CD4-positive, CD25-positive, alpha-beta regulatory T cell (primary cell): ENCODE data around the gene MON1B. TPM values are rescaled to one million over a fixed set of nuclear protein-coding genes. Genes with fewer than 3 reads are reported as not detected.
"Not testable (repeated sequence)": the region's sequence is repeated elsewhere in the genome, so short reads cannot be mapped to it uniquely, and the experiment has no call there.

Source experiments
- ATAC-seq, 2 donors: fragments of 150-1000 bp; cut with Tn5 transposase; one replicate each; pipeline ENCODE4 v1.10.0; 2021; ENCODE audit warnings: low read depth in 2 of 2, moderate number of reproducible peaks in 2 of 2, moderate library complexity in 1 of 2
- DNase-seq, 3 donors: peaks; one replicate each; pipeline versions ENCODE4 v3.0.0 to v3.0.0-alpha.2; 2012 to 2022; ENCODE audit warnings: mixed read lengths in 1 of 3
- H3K27ac ChIP-seq: one replicate; pipeline ENCODE4 v1.7.0; 2013; ENCODE audit warnings: mild to moderate bottlenecking, low read length; ENCODE audit not compliant: insufficient read depth, poor library complexity, severe bottlenecking
- H3K27me3 ChIP-seq: one replicate; pipeline ENCODE4 v1.7.0; 2013; ENCODE audit warnings: low read length; ENCODE audit not compliant: control insufficient read depth, insufficient read depth
- H3K36me3 ChIP-seq: one replicate; pipeline ENCODE4 v1.7.0; 2013; ENCODE audit warnings: mild to moderate bottlenecking, low read length, moderate library complexity; ENCODE audit not compliant: control insufficient read depth, insufficient read depth
- H3K4me1 ChIP-seq: 2 replicates; pipeline ENCODE4 v1.7.0; 2013; ENCODE audit warnings: mild to moderate bottlenecking, low read length; ENCODE audit not compliant: insufficient read depth, control insufficient read depth, poor library complexity, severe bottlenecking
- H3K4me3 ChIP-seq: one replicate; pipeline ENCODE4 v1.7.0; 2013; ENCODE audit warnings: low read depth, mild to moderate bottlenecking, low read length, moderate library complexity
- H3K9me3 ChIP-seq, 2 experiments: 1 replicate in 1 of 2; 2 replicates in 1 of 2; pipeline ENCODE4 v1.7.0; 2013; ENCODE audit warnings: low read length in 2 of 2, mild to moderate bottlenecking in 1 of 2, moderate library complexity in 1 of 2; ENCODE audit not compliant: control insufficient read depth in 2 of 2
- H3K27ac Mint-ChIP-seq, 3 donors: one replicate each; pipeline ENCODE4 v1.8.0; 2020 to 2022; ENCODE audit warnings: mild to moderate bottlenecking in 3 of 3, mixed read lengths in 3 of 3, moderate library complexity in 2 of 3
- H3K27me3 Mint-ChIP-seq: one replicate; pipeline ENCODE4 v1.8.0; 2022; ENCODE audit warnings: mild to moderate bottlenecking, mixed read lengths
- H3K36me3 Mint-ChIP-seq: one replicate; pipeline ENCODE4 v1.8.0; 2020; ENCODE audit warnings: mixed read lengths
- H3K4me1 Mint-ChIP-seq, 4 donors: one replicate each; pipeline ENCODE4 v1.8.0; 2020 to 2022; ENCODE audit warnings: mixed read lengths in 4 of 4, mild to moderate bottlenecking in 1 of 4
- H3K4me3 Mint-ChIP-seq, 4 donors: one replicate each; pipeline ENCODE4 v1.8.0; 2020 to 2022; ENCODE audit warnings: mild to moderate bottlenecking in 4 of 4, mixed read lengths in 4 of 4, moderate library complexity in 3 of 4
- H3K9me3 Mint-ChIP-seq, 7 donors: one replicate each; pipeline ENCODE4 v1.8.0; 2020 to 2022; ENCODE audit warnings: mixed read lengths in 7 of 7, mild to moderate bottlenecking in 3 of 7, moderate library complexity in 2 of 7
- polyA plus RNA-seq, 4 donors: library from polyadenylated mRNA; unstranded; fragments of 300-500 nt; fragmentation: Illumina TruSeq; gene quantifications; one replicate each; pipeline ENCODE4 v1.2.3, GENCODE V29; 2021
- total RNA-seq: library from RNA; stranded (reverse); gene quantifications from one replicate; pipeline ENCODE4 v1.2.3, GENCODE V29; 2022

MON1B gene
- total RNA-seq (75.8 TPM), polyA plus RNA-seq (10 to 100 TPM; 40.2 to 54.8 (median 44.6) TPM)

- ATAC-seq (peak; percentile 95 to 96), DNase-seq (peak; percentile 93 to 99 (median 98))
- H3K4me3 Mint-ChIP-seq = peak within 1 kb of the TSS; percentile 94 to 99 (median 98)
- peaks cover 28% of the 10 kb centered on the region for H3K36me3 Mint-ChIP-seq
- Histone ChIP-seq H3K27me3 (no peaks in the 10 kb centered on the region), H3K27ac (peak within 1 kb of the TSS; percentile 98), H3K4me3 (peak within 1 kb of the TSS; percentile 98), H3K9me3 (no peaks in the 10 kb centered on the region), H3K36me3 (peaks cover 19% of the 10 kb centered on the region), H3K4me1 (peaks cover 32% of the 10 kb centered on the region)
- H3K27me3 Mint-ChIP-seq = peaks cover 17% of the 10 kb centered on the region
- peak within 1 kb of the TSS; percentile 99 to 100 (median 99) for H3K27ac Mint-ChIP-seq
- H3K4me1 Mint-ChIP-seq = peaks cover 14 to 53% (median 41%) of the 10 kb centered on the region in 4 donors
- H3K9me3 Mint-ChIP-seq = no peaks in the 10 kb centered on the region
Measured at GRCh38 chr16:77190478-77191258, at the start of gene MON1B. MON1B (plus strand) TSS chr16:77191190; CDS start chr16:77191486, 296 bp downstream.

- Histone ChIP-seq H3K9me3 (no peaks in the 10 kb centered on the region), H3K4me3 (no peak overlapping the region), H3K36me3 (no peaks in the 10 kb centered on the region), H3K27ac (no peak overlapping the region), H3K27me3 (no peaks in the 10 kb centered on the region), H3K4me1 (no peaks in the 10 kb centered on the region)
- H3K27me3 Mint-ChIP-seq = peaks cover 11% of the 10 kb centered on the region
- H3K4me1 Mint-ChIP-seq = no peaks in the 10 kb centered on the region
- no peak for ATAC-seq
- no peaks in the 10 kb centered on the region for H3K36me3 Mint-ChIP-seq
- DNase-seq = no peak
- H3K27ac Mint-ChIP-seq = no peak overlapping the region
- H3K4me3 Mint-ChIP-seq = no peak overlapping the region
- H3K9me3 Mint-ChIP-seq = peaks cover 0 to 12% (median 4%) of the 10 kb centered on the region in 7 donors
Measured at GRCh38 chr16:77143364-77143763, 47.6 kb upstream of the MON1B start.

DNA sequence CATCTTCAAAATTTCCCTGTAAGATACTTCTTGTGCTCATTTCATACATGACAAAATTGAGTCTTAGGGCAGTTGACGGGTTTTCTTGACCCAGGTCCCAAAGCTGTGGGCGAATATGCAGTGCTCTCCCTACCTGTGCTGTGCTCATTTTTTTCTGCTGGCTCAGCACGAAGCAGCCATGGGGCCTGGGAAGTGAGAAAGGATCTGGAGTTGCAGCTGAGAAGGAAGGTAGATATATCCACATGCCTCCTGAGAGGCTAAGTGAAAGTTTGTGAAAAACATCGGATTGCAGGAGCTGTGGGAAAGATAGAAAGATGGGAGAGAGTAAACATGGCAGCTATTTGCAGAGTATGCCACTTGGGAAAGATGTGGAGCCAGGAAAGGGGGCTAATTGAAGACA lies 42.9 kb upstream of the MON1B start:
- Histone ChIP-seq H3K4me1 (no peaks in the 10 kb centered on the region), H3K36me3 (no peaks in the 10 kb centered on the region), H3K27me3 (no peaks in the 10 kb centered on the region), H3K4me3 (no peak overlapping the region), H3K27ac (no peak overlapping the region), H3K9me3 (no peaks in the 10 kb centered on the region)
- Mint-ChIP-seq H3K4me1 (no peaks in the 10 kb centered on the region), H3K27ac (no peak overlapping the region), H3K9me3 (peaks cover 0 to 12% (median 4%) of the 10 kb centered on the region in 7 donors), H3K36me3 (no peaks in the 10 kb centered on the region), H3K27me3 (peaks cover 5% of the 10 kb centered on the region), H3K4me3 (no peak overlapping the region)
- no peak for ATAC-seq
- no peak for DNase-seq

- peaks cover 2% of the 10 kb centered on the region for H3K27me3 ChIP-seq
- DNase-seq (no peak), ATAC-seq (no peak)
- H3K9me3 ChIP-seq = no peaks in the 10 kb centered on the region
- H3K9me3 Mint-ChIP-seq = peaks cover 0 to 1% (median 0%) of the 10 kb centered on the region in 7 donors
- H3K27me3 Mint-ChIP-seq = peaks cover 29% of the 10 kb centered on the region
- no peaks in the 10 kb centered on the region for H3K36me3 ChIP-seq
- H3K4me3 Mint-ChIP-seq = peak overlapping the region in 1 of 4 donors; percentile 34
- no peak overlapping the region for H3K27ac Mint-ChIP-seq
- H3K27ac ChIP-seq = no peak overlapping the region
- H3K4me1 ChIP-seq = no peaks in the 10 kb centered on the region
- H3K4me3 ChIP-seq = no peak overlapping the region
- H3K4me1 Mint-ChIP-seq = no peaks in the 10 kb centered on the region
- no peaks in the 10 kb centered on the region for H3K36me3 Mint-ChIP-seq
Measured at GRCh38 chr16:77157346-77158058, 33.5 kb upstream of the MON1B start.

DNA sequence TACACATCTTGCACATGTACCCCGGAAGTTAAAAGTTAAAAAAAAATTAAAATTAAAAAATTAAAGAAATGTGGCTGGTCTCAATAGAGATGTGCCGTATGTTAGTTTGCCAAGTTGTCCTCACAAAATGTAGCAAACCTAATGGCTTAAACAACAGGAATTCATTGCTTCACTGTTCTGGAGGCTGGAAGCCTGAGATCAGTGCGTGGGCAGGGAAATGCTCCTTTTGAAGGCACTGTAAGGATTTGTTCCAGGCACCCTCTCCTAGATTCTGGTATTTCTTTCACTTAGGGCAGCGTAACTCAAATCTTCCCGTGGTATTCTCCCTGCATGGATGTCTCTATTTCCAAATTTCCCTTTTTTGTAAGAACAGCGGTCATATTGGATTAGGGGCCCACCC lies 32.7 kb upstream of the MON1B start:
- H3K9me3 Mint-ChIP-seq = peaks cover 0 to 1% (median 0%) of the 10 kb centered on the region in 7 donors
- no peaks in the 10 kb centered on the region for H3K36me3 Mint-ChIP-seq
- no peak for ATAC-seq
- H3K4me3 Mint-ChIP-seq = no peak overlapping the region
- Histone ChIP-seq H3K4me1 (no peaks in the 10 kb centered on the region), H3K9me3 (no peaks in the 10 kb centered on the region), H3K27me3 (peaks cover 9% of the 10 kb centered on the region), H3K36me3 (no peaks in the 10 kb centered on the region), H3K27ac (no peak overlapping the region), H3K4me3 (no peak overlapping the region)
- H3K27ac Mint-ChIP-seq = no peak overlapping the region
- DNase-seq = no peak
- H3K27me3 Mint-ChIP-seq = peaks cover 30% of the 10 kb centered on the region
- no peaks in the 10 kb centered on the region for H3K4me1 Mint-ChIP-seq

GRCh38 chr16:77165006-77165405 lies 26.0 kb upstream of the MON1B start:
- no peak overlapping the region for H3K4me3 ChIP-seq
- Mint-ChIP-seq H3K9me3 (no peaks in the 10 kb centered on the region), H3K36me3 (no peaks in the 10 kb centered on the region), H3K27me3 (peaks cover 33% of the 10 kb centered on the region), H3K4me3 (no peak overlapping the region), H3K27ac (no peak overlapping the region), H3K4me1 (no peaks in the 10 kb centered on the region)
- no peaks in the 10 kb centered on the region for H3K9me3 ChIP-seq
- no peak overlapping the region for H3K27ac ChIP-seq
- no peaks in the 10 kb centered on the region for H3K4me1 ChIP-seq
- DNase-seq (no peak), ATAC-seq (no peak)
- no peaks in the 10 kb centered on the region for H3K36me3 ChIP-seq
- peaks cover 17% of the 10 kb centered on the region for H3K27me3 ChIP-seq

DNA sequence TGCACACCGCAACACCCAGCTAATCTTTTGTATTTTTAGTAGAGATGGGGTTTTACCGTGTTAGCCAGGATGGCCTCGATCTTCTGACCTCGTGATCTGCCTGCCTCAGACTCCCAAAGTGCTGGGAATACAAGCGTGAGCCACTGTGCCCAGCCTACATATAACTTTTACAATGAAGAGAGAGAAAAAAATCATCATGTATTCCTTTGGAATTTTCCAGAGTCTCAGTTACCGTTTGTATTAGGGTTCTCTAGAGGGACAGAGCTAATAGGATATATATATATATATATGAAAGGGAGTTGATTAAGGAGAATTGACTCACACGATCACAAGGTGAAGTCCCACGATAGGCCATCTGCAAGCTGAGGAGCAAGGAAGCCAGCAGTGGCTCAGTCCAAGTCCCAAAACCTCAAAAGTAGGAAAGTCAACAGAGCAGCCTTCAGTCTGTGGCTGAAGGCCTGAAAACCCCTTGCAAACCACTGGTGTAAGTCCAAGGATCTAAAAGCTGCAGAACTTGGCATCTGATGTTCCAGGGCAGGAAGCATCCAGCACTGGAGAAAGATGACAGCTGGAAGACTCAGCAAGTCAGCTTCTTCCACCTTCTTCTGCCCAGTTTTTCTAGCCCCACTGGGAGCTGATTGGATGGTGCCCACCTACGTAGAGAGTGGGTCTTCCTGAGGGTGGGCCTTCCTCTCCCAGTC lies 25.3 kb upstream of the MON1B start:
- H3K36me3 Mint-ChIP-seq, H3K4me1 ChIP-seq, DNase-seq, H3K27ac Mint-ChIP-seq, H3K9me3 ChIP-seq, H3K36me3 ChIP-seq, ATAC-seq, H3K4me3 ChIP-seq, H3K27ac ChIP-seq, H3K4me1 Mint-ChIP-seq, H3K9me3 Mint-ChIP-seq, H3K4me3 Mint-ChIP-seq: not testable (repeated sequence)
- H3K27me3 ChIP-seq = peaks cover 17% of the 10 kb centered on the region
- H3K27me3 Mint-ChIP-seq = peaks cover 27% of the 10 kb centered on the region
